Calu3 (cell line): Measurements from ENCODE around the gene PRR19. TPM values are rescaled to one million over a fixed set of nuclear protein-coding genes. Genes with fewer than 3 reads are reported as not detected.
"Not testable (repeated sequence)": the region's sequence is repeated elsewhere in the genome, so short reads cannot be mapped to it uniquely, and the experiment has no call there.

Experiments used
- BruUV-seq: library from RNA; stranded (reverse); fragments of 400-500 nt; replicated peaks from 2 replicates; lab custom pipeline; 2021; lab: Mats Ljungman, UMichigan
- CTCF ChIA-PET: fragments of 300-600 bp; sonication (Branson Sonifier 250); formaldehyde crosslinking; loops from one replicate; lab custom pipeline; 2022; ENCODE audit warnings: antibody characterized with exemption; lab: Charles Lee
- DNase-seq: peaks from one replicate; pipeline ENCODE4 v3.0.0; 2022
- H3K27ac Mint-ChIP-seq: one replicate; pipeline ENCODE4 v1.8.0; 2022; ENCODE audit warnings: mixed read lengths; ENCODE audit not compliant: unreplicated experiment
- H3K27me3 Mint-ChIP-seq: one replicate; pipeline ENCODE4 v1.8.0; 2022; ENCODE audit warnings: mixed read lengths; ENCODE audit not compliant: unreplicated experiment
- H3K36me3 Mint-ChIP-seq: one replicate; pipeline ENCODE4 v1.8.0; 2022; ENCODE audit warnings: mild to moderate bottlenecking, moderate library complexity, mixed read lengths; ENCODE audit not compliant: insufficient read depth, unreplicated experiment
- H3K4me1 Mint-ChIP-seq: one replicate; pipeline ENCODE4 v1.8.0; 2022; ENCODE audit warnings: mild to moderate bottlenecking, low read depth, mixed read lengths; ENCODE audit not compliant: unreplicated experiment
- H3K4me3 Mint-ChIP-seq: one replicate; pipeline ENCODE4 v1.8.0; 2022; ENCODE audit warnings: mild to moderate bottlenecking, low read depth, moderate library complexity, mixed read lengths; ENCODE audit not compliant: unreplicated experiment
- H3K9me3 Mint-ChIP-seq: one replicate; pipeline ENCODE4 v1.8.0; 2022; ENCODE audit warnings: low read depth, mixed read lengths; ENCODE audit not compliant: unreplicated experiment
- intact Hi-C: fragments of 100-400 bp; cut with micrococcal nuclease; formaldehyde crosslinking; loops from one replicate; pipeline ENCODE4 v1.10.0; 2022; ENCODE audit not compliant: unreplicated experiment
- total RNA-seq: library from RNA; stranded (reverse); gene quantifications from 2 replicates; pipeline ENCODE4 v1.2.3, GENCODE V29; 2022
- TF ChIP-seq, protein P1 (sequence below): fragments of 200-600 bp; IDR thresholded peaks from one replicate; pipeline ENCODE4 v1.8.0; 2022; ENCODE audit warnings: antibody characterized with exemption; ENCODE audit not compliant: unreplicated experiment

PRR19 gene
- total RNA-seq, 1 experiment from 2014 or later = 2.4 TPM

DNA sequence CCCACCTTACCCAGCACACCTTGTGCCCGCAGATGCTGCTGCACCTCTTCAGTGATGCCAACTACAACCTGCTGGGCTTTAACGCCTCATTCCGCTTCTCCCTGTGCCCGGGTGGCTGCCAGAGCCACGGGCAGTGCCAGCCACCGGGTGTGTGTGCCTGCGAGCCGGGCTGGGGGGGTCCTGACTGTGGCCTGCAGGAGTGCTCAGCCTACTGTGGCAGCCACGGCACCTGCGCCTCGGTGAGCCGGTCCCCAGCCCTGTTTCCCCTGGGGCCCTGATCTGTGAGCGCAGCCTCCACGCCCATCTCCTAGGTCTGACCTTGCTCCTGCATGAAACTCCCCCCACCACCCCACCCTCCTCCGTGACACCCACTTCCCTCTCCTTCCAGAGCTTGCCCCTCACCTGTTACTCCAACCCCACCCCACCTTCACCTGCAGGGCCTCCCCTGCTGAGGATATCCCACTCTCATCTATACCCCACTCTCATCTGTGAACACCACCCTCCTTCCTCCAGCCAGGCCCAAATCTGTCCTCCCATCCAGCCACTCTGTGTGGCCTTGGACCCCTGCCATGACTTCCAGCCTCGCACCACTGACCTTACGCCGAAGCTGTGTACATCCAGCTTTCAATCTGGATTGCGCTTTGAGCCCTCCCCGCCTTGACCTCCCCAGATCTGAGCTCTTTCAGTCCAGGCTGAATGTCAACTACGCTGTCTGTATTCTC lies 32.2 kb downstream of the PRR19 start:
- intact Hi-C loops = no loop called here
- H3K4me1 Mint-ChIP-seq = no peaks in the 10 kb centered on the region
- no peak for DNase-seq
- no TSS peak for BruUV-seq
- TF ChIP-seq, protein P1, sequence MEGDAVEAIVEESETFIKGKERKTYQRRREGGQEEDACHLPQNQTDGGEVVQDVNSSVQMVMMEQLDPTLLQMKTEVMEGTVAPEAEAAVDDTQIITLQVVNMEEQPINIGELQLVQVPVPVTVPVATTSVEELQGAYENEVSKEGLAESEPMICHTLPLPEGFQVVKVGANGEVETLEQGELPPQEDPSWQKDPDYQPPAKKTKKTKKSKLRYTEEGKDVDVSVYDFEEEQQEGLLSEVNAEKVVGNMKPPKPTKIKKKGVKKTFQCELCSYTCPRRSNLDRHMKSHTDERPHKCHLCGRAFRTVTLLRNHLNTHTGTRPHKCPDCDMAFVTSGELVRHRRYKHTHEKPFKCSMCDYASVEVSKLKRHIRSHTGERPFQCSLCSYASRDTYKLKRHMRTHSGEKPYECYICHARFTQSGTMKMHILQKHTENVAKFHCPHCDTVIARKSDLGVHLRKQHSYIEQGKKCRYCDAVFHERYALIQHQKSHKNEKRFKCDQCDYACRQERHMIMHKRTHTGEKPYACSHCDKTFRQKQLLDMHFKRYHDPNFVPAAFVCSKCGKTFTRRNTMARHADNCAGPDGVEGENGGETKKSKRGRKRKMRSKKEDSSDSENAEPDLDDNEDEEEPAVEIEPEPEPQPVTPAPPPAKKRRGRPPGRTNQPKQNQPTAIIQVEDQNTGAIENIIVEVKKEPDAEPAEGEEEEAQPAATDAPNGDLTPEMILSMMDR = no peak
- CTCF ChIA-PET = no interaction called here
- H3K4me3 Mint-ChIP-seq = no peak overlapping the region
- no peaks in the 10 kb centered on the region for H3K27me3 Mint-ChIP-seq
- no peak overlapping the region for H3K27ac Mint-ChIP-seq
- no peaks in the 10 kb centered on the region for H3K36me3 Mint-ChIP-seq
- H3K9me3 Mint-ChIP-seq = no peaks in the 10 kb centered on the region

DNA sequence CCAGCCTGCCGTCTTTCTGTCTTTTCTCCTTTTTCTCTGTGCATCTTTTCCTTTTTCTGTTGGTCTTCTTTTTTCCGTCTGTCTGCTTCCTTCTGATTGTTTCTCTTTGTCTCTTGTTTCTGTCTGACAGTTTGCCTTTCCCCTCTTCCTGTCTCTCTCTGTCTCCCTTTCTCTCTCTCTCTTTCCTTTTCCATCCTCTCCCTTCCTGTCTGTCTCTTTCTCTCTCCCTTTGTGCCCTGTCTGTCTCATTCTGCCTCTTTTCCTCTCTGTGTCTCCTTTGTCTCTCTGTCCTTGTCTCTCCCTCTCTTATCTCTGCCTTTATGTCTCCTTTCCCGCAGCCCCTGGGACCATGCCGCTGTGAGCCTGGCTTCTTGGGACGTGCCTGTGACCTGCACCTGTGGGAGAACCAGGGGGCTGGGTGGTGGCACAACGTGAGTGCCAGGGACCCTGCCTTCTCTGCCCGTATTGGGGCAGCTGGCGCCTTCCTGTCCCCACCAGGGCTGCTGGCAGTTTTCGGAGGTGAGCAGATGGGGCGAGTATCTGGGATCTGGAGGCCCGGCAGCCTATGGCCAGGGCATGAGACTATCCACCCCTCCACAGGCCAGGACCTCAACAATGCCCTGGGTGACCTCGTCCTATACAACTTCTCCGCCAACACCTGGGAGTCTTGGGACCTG lies 32.9 kb downstream of the PRR19 start:
- TF ChIP-seq, protein P1 = no peak

DNA sequence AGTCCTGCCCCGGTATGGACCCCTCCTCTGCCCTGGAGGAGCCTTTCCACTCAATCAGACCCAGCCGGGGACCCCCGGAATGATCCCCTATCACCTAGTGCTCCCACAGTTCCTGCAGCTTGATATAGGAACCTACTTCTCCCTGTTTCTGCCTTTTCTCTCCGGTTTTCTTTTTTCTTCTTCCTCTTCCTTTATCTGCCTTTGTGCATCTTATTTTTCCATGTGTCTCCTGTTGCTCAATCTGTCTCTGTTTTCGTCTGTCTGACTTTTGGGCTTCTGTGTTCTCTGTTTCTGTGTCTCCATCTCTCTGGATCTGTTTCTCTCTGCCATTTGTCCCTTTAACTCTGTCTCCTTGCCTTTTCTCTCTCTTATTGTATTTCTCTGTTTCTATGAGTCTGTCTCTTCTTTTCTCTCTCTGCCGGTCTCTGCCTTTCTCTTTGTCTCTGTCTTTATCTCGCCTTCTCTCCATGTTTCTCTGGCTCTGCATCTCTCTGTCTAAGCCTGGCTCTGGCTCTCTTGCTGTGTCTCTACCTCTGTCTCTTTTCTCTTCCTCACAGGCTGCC lies 33.5 kb downstream of the PRR19 start:
- H3K4me1 Mint-ChIP-seq = no peaks in the 10 kb centered on the region
- BruUV-seq = no TSS peak
- H3K4me3 Mint-ChIP-seq = no peak overlapping the region
- TF ChIP-seq, protein P1 = no peak
- no peak for DNase-seq
- intact Hi-C loops = no loop called here
- H3K36me3 Mint-ChIP-seq = no peaks in the 10 kb centered on the region
- no peaks in the 10 kb centered on the region for H3K9me3 Mint-ChIP-seq
- no peaks in the 10 kb centered on the region for H3K27me3 Mint-ChIP-seq
- no peak overlapping the region for H3K27ac Mint-ChIP-seq
- CTCF ChIA-PET = no interaction called here

More for the DNA sequence above, 32.9 kb downstream of the PRR19 start:
- no peak overlapping the region for H3K4me3 Mint-ChIP-seq
- no TSS peak for BruUV-seq
- no peaks in the 10 kb centered on the region for H3K9me3 Mint-ChIP-seq
- CTCF ChIA-PET = no interaction called here
- H3K4me1 Mint-ChIP-seq = no peaks in the 10 kb centered on the region
- intact Hi-C loops = no loop called here
- no peak for DNase-seq
- no peak overlapping the region for H3K27ac Mint-ChIP-seq
- H3K36me3 Mint-ChIP-seq = no peaks in the 10 kb centered on the region
- no peaks in the 10 kb centered on the region for H3K27me3 Mint-ChIP-seq

DNA sequence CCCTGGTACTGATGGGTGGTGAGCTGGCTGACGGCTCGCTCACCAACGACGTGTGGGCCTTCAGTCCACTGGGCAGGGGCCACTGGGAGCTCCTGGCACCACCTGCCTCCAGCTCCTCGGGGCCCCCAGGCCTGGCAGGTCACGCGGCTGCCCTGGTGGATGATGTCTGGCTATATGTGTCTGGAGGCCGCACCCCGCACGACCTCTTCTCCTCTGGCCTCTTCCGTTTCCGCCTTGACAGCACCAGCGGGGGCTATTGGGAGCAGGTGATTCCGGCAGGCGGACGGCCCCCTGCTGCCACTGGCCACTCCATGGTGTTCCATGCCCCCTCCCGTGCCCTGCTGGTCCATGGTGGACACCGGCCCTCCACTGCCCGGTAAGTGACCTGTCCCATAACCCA lies 34.0 kb downstream of the PRR19 start:
- Mint-ChIP-seq H3K9me3 (no peaks in the 10 kb centered on the region), H3K4me1 (no peaks in the 10 kb centered on the region), H3K36me3 (no peaks in the 10 kb centered on the region), H3K4me3 (no peak overlapping the region), H3K27me3 (no peaks in the 10 kb centered on the region), H3K27ac (no peak overlapping the region)
- no TSS peak for BruUV-seq
- no peak for DNase-seq
- intact Hi-C loops = no loop called here
- TF ChIP-seq, protein P1 = no peak
- CTCF ChIA-PET = no interaction called here

DNA sequence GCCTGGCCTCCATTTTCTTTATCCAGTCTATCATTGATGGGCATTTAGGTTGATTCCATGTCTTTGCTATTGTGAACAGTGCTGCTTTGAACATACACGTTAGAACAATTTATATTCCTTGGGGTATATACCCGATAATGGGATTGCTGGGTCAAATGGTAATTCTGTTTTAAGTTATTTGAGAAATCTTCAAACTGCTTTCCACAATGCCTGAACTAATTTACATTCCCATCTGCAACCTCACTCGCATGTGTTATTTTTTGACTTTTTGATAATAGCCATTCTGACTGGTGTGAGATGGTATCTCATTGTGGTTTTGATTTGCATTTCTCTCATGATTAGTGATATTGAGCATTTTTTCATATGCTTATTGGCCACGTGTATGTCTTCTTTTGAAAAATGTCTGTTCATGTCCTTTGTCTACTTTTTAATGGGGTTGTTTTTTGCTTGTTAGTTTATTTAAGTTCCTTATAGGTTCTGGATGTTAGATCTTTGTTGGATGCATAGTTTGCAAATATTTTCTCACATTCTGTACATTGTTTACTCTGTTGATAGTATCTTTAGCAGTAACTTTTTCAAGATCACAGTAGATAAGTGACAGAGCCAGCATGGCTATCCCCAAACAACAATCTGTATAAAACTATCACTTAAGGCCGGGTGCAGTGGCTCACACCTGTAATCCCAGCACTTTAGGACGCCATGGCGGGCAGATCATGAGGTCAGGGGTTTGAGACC lies 37.4 kb downstream of the PRR19 start:
- H3K27me3 Mint-ChIP-seq, H3K4me3 Mint-ChIP-seq, DNase-seq, intact Hi-C loops, H3K4me1 Mint-ChIP-seq, H3K36me3 Mint-ChIP-seq, BruUV-seq, H3K9me3 Mint-ChIP-seq, H3K27ac Mint-ChIP-seq, CTCF ChIA-PET: not testable (repeated sequence)

DNA sequence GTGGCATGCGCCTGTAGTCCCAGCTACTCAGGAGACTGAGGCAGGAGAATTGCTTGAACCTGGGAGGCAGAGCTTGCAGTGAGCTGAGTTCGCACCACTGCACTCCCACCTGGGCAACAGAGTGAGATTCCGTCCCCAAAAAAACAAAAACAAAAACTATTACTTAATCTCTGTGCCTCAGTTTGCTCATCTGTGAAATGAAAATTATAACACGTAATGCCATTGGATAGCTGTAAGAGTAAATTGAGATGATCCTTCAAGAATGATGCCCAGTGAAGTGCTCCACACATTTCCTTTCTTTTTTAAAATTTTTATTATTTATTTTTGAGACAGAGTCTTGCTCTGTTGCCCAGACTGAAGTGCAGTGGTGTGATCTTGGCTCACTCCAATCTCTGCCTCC lies 38.0 kb downstream of the PRR19 start:
- BruUV-seq, CTCF ChIA-PET, H3K27me3 Mint-ChIP-seq, DNase-seq, H3K4me3 Mint-ChIP-seq, H3K36me3 Mint-ChIP-seq, H3K9me3 Mint-ChIP-seq, H3K27ac Mint-ChIP-seq, intact Hi-C loops, H3K4me1 Mint-ChIP-seq: not testable (repeated sequence)
